ENCODE measurements around the gene NVL. TPM values are rescaled to one million over a fixed set of nuclear protein-coding genes. Genes with fewer than 3 reads are reported as not detected.

The NVL gene
- total RNA-seq, 2 donors from 2014 or later = 42.4 TPM

- TF ChIP-seq CTCF (conservative IDR thresholded peaks at IDR 0.05) = no peak
- Histone ChIP-seq H3K27me3 (ENCODE audit: control insufficient read depth, insufficient read depth, low read length, poor library complexity, severe bottlenecking) (no peaks in the 10 kb centered on the region), H3K9ac (ENCODE audit: extremely low read depth, low read length, poor library complexity, severe bottlenecking) (no peak overlapping the region), H3K27ac (ENCODE audit: low read depth, low read length) (no peak overlapping the region), H3K9me3 (ENCODE audit: control insufficient read depth, low read length) (no peaks in the 10 kb centered on the region), H3K4me1 (ENCODE audit: control insufficient read depth, insufficient read depth, low read length) (no peaks in the 10 kb centered on the region), H3K4me3 (ENCODE audit: low read length) (no peak overlapping the region), H3K36me3 (ENCODE audit: control insufficient read depth, insufficient read depth, low read length) (peaks cover 78% of the 10 kb centered on the region)
- Mint-ChIP-seq H3K9me3 (no peaks in the 10 kb centered on the region), H3K27ac (no peak overlapping the region), H3K4me1 (no peaks in the 10 kb centered on the region), H3K27me3 (ENCODE audit: insufficient read depth) (no peaks in the 10 kb centered on the region), H3K36me3 (ENCODE audit: low read depth) (peaks cover 83% of the 10 kb centered on the region), H3K4me3 (no peak overlapping the region)
- DNase-seq = no peak
- WGBS, 2 experiments (ENCODE audit: insufficient coverage in 1 of 2, insufficient read length in 1 of 2) = 93 to 100% methylated on average over 1 of the region's 1 CpG
These were observed 35.2 kb downstream of the NVL start for GRCh38 chr1:224294775-224295174.

- H3K27me3 ChIP-seq (ENCODE audit: control insufficient read depth, insufficient read depth, low read length, poor library complexity, severe bottlenecking) = no peaks in the 10 kb centered on the region
- H3K4me3 ChIP-seq (ENCODE audit: low read length) = no peak overlapping the region
- WGBS, 2 experiments (ENCODE audit: insufficient coverage in 1 of 2, insufficient read length in 1 of 2) = 96 to 97% methylated on average over 3 of the region's 3 CpGs
- no peaks in the 10 kb centered on the region for H3K9me3 Mint-ChIP-seq
- no peaks in the 10 kb centered on the region for H3K4me1 ChIP-seq (ENCODE audit: control insufficient read depth, insufficient read depth, low read length)
- H3K36me3 ChIP-seq (ENCODE audit: control insufficient read depth, insufficient read depth, low read length) = peaks cover 77% of the 10 kb centered on the region
- H3K27ac Mint-ChIP-seq = no peak overlapping the region
- H3K36me3 Mint-ChIP-seq (ENCODE audit: low read depth) = peaks cover 78% of the 10 kb centered on the region
- no peak for TF ChIP-seq CTCF (conservative IDR thresholded peaks at IDR 0.05)
- no peak overlapping the region for H3K4me3 Mint-ChIP-seq
- DNase-seq = no peak
- H3K9me3 ChIP-seq (ENCODE audit: control insufficient read depth, low read length) = no peaks in the 10 kb centered on the region
- no peaks in the 10 kb centered on the region for H3K4me1 Mint-ChIP-seq
- no peaks in the 10 kb centered on the region for H3K27me3 Mint-ChIP-seq (ENCODE audit: insufficient read depth)
- H3K27ac ChIP-seq (ENCODE audit: low read depth, low read length) = no peak overlapping the region
- H3K9ac ChIP-seq (ENCODE audit: extremely low read depth, low read length, poor library complexity, severe bottlenecking) = no peak overlapping the region
These were observed 37.6 kb downstream of the NVL start for GRCh38 chr1:224292419-224292818.

- H3K27ac Mint-ChIP-seq = peak overlapping the region; percentile 28
- no peak for TF ChIP-seq CTCF (conservative IDR thresholded peaks at IDR 0.05)
- DNase-seq = no peak
- no peak overlapping the region for H3K4me3 Mint-ChIP-seq
- H3K9ac ChIP-seq (ENCODE audit: extremely low read depth, low read length, poor library complexity, severe bottlenecking) = no peak overlapping the region
- H3K27ac ChIP-seq (ENCODE audit: low read depth, low read length) = peak overlapping the region; percentile 58
- H3K36me3 Mint-ChIP-seq (ENCODE audit: low read depth) = peaks cover 67% of the 10 kb centered on the region
- no peaks in the 10 kb centered on the region for H3K27me3 ChIP-seq (ENCODE audit: control insufficient read depth, insufficient read depth, low read length, poor library complexity, severe bottlenecking)
- H3K4me1 ChIP-seq (ENCODE audit: control insufficient read depth, insufficient read depth, low read length) = no peaks in the 10 kb centered on the region
- no peaks in the 10 kb centered on the region for H3K9me3 Mint-ChIP-seq
- no peaks in the 10 kb centered on the region for H3K27me3 Mint-ChIP-seq (ENCODE audit: insufficient read depth)
- no peaks in the 10 kb centered on the region for H3K9me3 ChIP-seq (ENCODE audit: control insufficient read depth, low read length)
- WGBS, 2 experiments (ENCODE audit: insufficient coverage in 1 of 2, insufficient read length in 1 of 2) = 88 to 89% methylated on average over 1 of the region's 1 CpG
- H3K36me3 ChIP-seq (ENCODE audit: control insufficient read depth, insufficient read depth, low read length) = peaks cover 79% of the 10 kb centered on the region
- H3K4me3 ChIP-seq (ENCODE audit: low read length) = no peak overlapping the region
- H3K4me1 Mint-ChIP-seq = no peaks in the 10 kb centered on the region
These were observed 40.6 kb downstream of the NVL start for GRCh38 chr1:224289396-224289795.

Measured in endodermal cell (in vitro differentiated cells).